Keratinocyte (primary cell): ENCODE results near the gene NAP1L4. TPM values are rescaled to one million over a fixed set of nuclear protein-coding genes. Genes with fewer than 3 reads are reported as not detected.
A peak's percentile ranks its signal among the peaks of the same experiment; 100 is the strongest.

Experiments used
- DNase-seq: peaks from one replicate; pipeline ENCODE4 v3.0.0-alpha.2; 2011; ENCODE audit warnings: low read depth, missing footprints, low spot score
- FAIRE-seq: peaks from 2 replicates; lab custom pipeline; 2011; peaks lifted over from hg19 to GRCh38; lab: Jason Lieb, UNC
- H2AFZ ChIP-seq: 2 replicates; pipeline ENCODE4 v1.6.0; 2012; ENCODE audit warnings: low read length, control low read depth, inconsistent platforms; ENCODE audit not compliant: control insufficient read depth
- H3K27ac ChIP-seq: 2 replicates; pipeline ENCODE4 v1.5.1; 2011; ENCODE audit warnings: low read length; ENCODE audit not compliant: control insufficient read depth, insufficient read depth
- H3K27me3 ChIP-seq: 3 replicates; pipeline ENCODE4 v1.6.0; 2011; ENCODE audit warnings: low read length; ENCODE audit not compliant: control insufficient read depth, insufficient read depth; ENCODE audit errors: extremely low read depth
- H3K36me3 ChIP-seq, 2 experiments: 2 replicates in 1 of 2; 3 replicates in 1 of 2; pipeline ENCODE4 v1.5.1; 2011; ENCODE audit warnings: low read length in 2 of 2, mild to moderate bottlenecking in 1 of 2; ENCODE audit not compliant: control insufficient read depth in 2 of 2, insufficient read depth in 2 of 2; ENCODE audit errors: extremely low read depth in 1 of 2
- H3K4me1 ChIP-seq: 3 replicates; pipeline ENCODE4 v1.5.1; 2011; ENCODE audit warnings: low read length; ENCODE audit not compliant: control insufficient read depth, insufficient read depth; ENCODE audit errors: extremely low read depth
- H3K4me2 ChIP-seq: 3 replicates; pipeline ENCODE4 v1.6.0; 2011; ENCODE audit warnings: low read depth, low read length; ENCODE audit not compliant: control insufficient read depth, insufficient read depth; ENCODE audit errors: extremely low read depth
- H3K4me3 ChIP-seq, 3 experiments: fragments of 200-600 bp in 1 of 3; sonication (generic) in 1 of 3; 2 replicates in 2 of 3; 3 replicates in 1 of 3; pipeline ENCODE4 v1.5.1; 2011 to 2016; ENCODE audit warnings: low read length in 3 of 3, mild to moderate bottlenecking in 3 of 3, control low read depth in 2 of 3, inconsistent platforms in 1 of 3, low read depth in 1 of 3, mixed read lengths in 1 of 3, mixed run types in 1 of 3, moderate library complexity in 1 of 3; ENCODE audit not compliant: control insufficient read depth in 2 of 3, insufficient read depth in 2 of 3; ENCODE audit errors: extremely low read depth in 1 of 3
- H3K79me2 ChIP-seq: 2 replicates; pipeline ENCODE4 v1.6.0; 2012; ENCODE audit warnings: low read length; ENCODE audit not compliant: control insufficient read depth, insufficient read depth
- H3K9ac ChIP-seq: 3 replicates; pipeline ENCODE4 v1.6.0; 2011; ENCODE audit warnings: low read length; ENCODE audit not compliant: control insufficient read depth, insufficient read depth; ENCODE audit errors: extremely low read depth
- H3K9me1 ChIP-seq: 3 replicates; pipeline ENCODE4 v1.6.0; 2011; ENCODE audit warnings: low read length; ENCODE audit not compliant: control insufficient read depth, insufficient read depth; ENCODE audit errors: extremely low read depth
- H3K9me3 ChIP-seq: 2 replicates; pipeline ENCODE4 v1.5.1; 2012; ENCODE audit warnings: low read depth, low read length; ENCODE audit not compliant: control insufficient read depth
- H4K20me1 ChIP-seq: 3 replicates; pipeline ENCODE4 v1.6.0; 2011; ENCODE audit warnings: low read length; ENCODE audit not compliant: control insufficient read depth, insufficient read depth; ENCODE audit errors: extremely low read depth
- CTCF ChIP-seq, 3 experiments: IDR thresholded peaks in 1 of 3; conservative IDR thresholded peaks in 1 of 3; optimal IDR thresholded peaks in 1 of 3; 2 replicates in 2 of 3; 3 replicates in 1 of 3; pipeline versions ENCODE3 to v1.5.1; 2011; ENCODE audit warnings: low read length in 3 of 3, mild to moderate bottlenecking in 3 of 3, moderate library complexity in 2 of 3, control low read depth in 1 of 3, inconsistent platforms in 1 of 3; ENCODE audit not compliant: insufficient read depth in 2 of 3; ENCODE audit errors: extremely low read depth in 1 of 3
- EZH2 ChIP-seq: IDR thresholded peaks from one replicate; pipeline ENCODE4 v1.6.1; 2012; ENCODE audit warnings: inconsistent platforms, mild to moderate bottlenecking, low read length, moderate library complexity
- dilution Hi-C: fragments of 300-500 bp; cut with MboI; formaldehyde crosslinking; loops from one replicate; pipeline ENCODE4 v1.7.0; 2020; ENCODE audit warnings: low sequenced_read_pairs; ENCODE audit not compliant: extremely low pct_ligation_motif_present
- polyA plus RNA-seq, 5 experiments: library from polyadenylated mRNA; depleted of rRNA in 3 of 5; stranded (reverse) in 3 of 5; stranded (forward) in 1 of 5; unstranded in 1 of 5; fragments of >200 nt; gene quantifications; 1 replicate in 1 of 5; 2 replicates in 3 of 5; 3 replicates in 1 of 5; pipeline versions ENCODE4 v1.2.1 to v1.2.3, GENCODE V29; 2011 to 2012; ENCODE audit warnings: missing spikeins in 2 of 5, low read depth in 1 of 5, low replicate concordance in 1 of 5

Gene NAP1L4
- polyA plus RNA-seq, 1 donor (not counting 4 experiments of a cell fraction or from before 2014, with no cell fraction given): 136 TPM

- Histone ChIP-seq H3K9ac (no peak overlapping the region), H3K9me1 (no peaks in the 10 kb centered on the region), H3K4me1 (peaks cover 17% of the 10 kb centered on the region), H3K27me3 (no peaks in the 10 kb centered on the region), H3K4me3 (no peak overlapping the region), H3K79me2 (peaks cover 8% of the 10 kb centered on the region), H4K20me1 (peaks cover 10% of the 10 kb centered on the region), H2AFZ (no peak overlapping the region), H3K27ac (no peak overlapping the region), H3K9me3 (no peaks in the 10 kb centered on the region), H3K4me2 (no peak overlapping the region), H3K36me3 (peaks cover 29 to 49% of the 10 kb centered on the region in 2 experiments)
- no peak for DNase-seq
- TF ChIP-seq CTCF (optimal IDR thresholded peaks at IDR 0.05 in 1 of 3, IDR thresholded peaks at IDR 0.05 in 1 of 3, conservative IDR thresholded peaks at IDR 0.05 in 1 of 3; ENCODE audit: extremely low read depth in 1 of 3, insufficient read depth in 2 of 3, low read length in 3 of 3) (no peak), EZH2 (no peak)
- FAIRE-seq: no peak
- dilution Hi-C loops: no loop called here
Observed at GRCh38 chr11:3026803-3027202, 34.7 kb upstream of the NAP1L4 start.

GRCh38 chr11:3022982-3023381 lies 30.9 kb upstream of the NAP1L4 start:
- H3K36me3 ChIP-seq: peaks cover 41 to 47% of the 10 kb centered on the region in 2 experiments
- H3K9ac ChIP-seq: peak overlapping the region; percentile 28
- dilution Hi-C loops: no loop called here
- no peaks in the 10 kb centered on the region for H3K9me3 ChIP-seq
- H3K79me2 ChIP-seq: peaks cover 2% of the 10 kb centered on the region
- no peak overlapping the region for H2AFZ ChIP-seq
- FAIRE-seq (peak; percentile 20), DNase-seq (no peak)
- peaks cover 5% of the 10 kb centered on the region for H4K20me1 ChIP-seq
- H3K4me2 ChIP-seq: peak overlapping the region; percentile 6
- no peak overlapping the region for H3K4me3 ChIP-seq
- H3K27ac ChIP-seq: peak overlapping the region; percentile 73
- peaks cover 18% of the 10 kb centered on the region for H3K4me1 ChIP-seq
- no peaks in the 10 kb centered on the region for H3K27me3 ChIP-seq
- no peaks in the 10 kb centered on the region for H3K9me1 ChIP-seq
- peak in 1 of 3 experiments; percentile 13 for TF ChIP-seq CTCF (optimal IDR thresholded peaks at IDR 0.05 in 1 of 3, IDR thresholded peaks at IDR 0.05 in 1 of 3, conservative IDR thresholded peaks at IDR 0.05 in 1 of 3; ENCODE audit: extremely low read depth in 1 of 3, insufficient read depth in 2 of 3, low read length in 3 of 3)
- no peak for TF ChIP-seq EZH2
